Thoracic aorta (tissue), 2 donors: Measurements from ENCODE around the gene IGSF21. TPM values are rescaled to one million over a fixed set of nuclear protein-coding genes. Genes with fewer than 3 reads are reported as not detected.

Experiments used
- ATAC-seq: fragments of 150-250 bp; one replicate; pipeline ENCODE4 v1.8.0; 2017; ENCODE audit warnings: low read depth; ENCODE audit not compliant: insufficient number of reproducible peaks, low FRiP score
- DNase-seq: peaks from one replicate; pipeline ENCODE4 v3.0.0-alpha.2; 2020; ENCODE audit warnings: low spot score
- H3K27ac ChIP-seq, 2 donors: fragments of 200-600 bp; sonication (generic); 1 replicate in 1 of 2; 2 replicates in 1 of 2; pipeline ENCODE4 v1.5.1; 2016; ENCODE audit warnings: mild to moderate bottlenecking in 2 of 2, moderate library complexity in 2 of 2
- H3K27me3 ChIP-seq: fragments of 200-600 bp; sonication (generic); replicated peaks from 2 replicates; pipeline ENCODE4 v1.6.0; 2016; ENCODE audit warnings: mild to moderate bottlenecking; ENCODE audit not compliant: insufficient read depth
- H3K36me3 ChIP-seq: fragments of 200-600 bp; sonication (generic); one replicate; pipeline ENCODE4 v1.5.1; 2016
- H3K4me1 ChIP-seq, 2 donors: fragments of 200-600 bp; sonication (generic); 1 replicate in 1 of 2; 2 replicates in 1 of 2; pipeline versions ENCODE4 v1.5.1 to v1.6.0; 2016; ENCODE audit warnings: low read depth in 2 of 2, mild to moderate bottlenecking in 1 of 2; ENCODE audit not compliant: control insufficient read depth in 1 of 2
- H3K4me3 ChIP-seq: fragments of 200-600 bp; sonication (generic); 2 replicates; pipeline ENCODE4 v1.5.1; 2016; ENCODE audit warnings: mild to moderate bottlenecking
- H3K9me3 ChIP-seq: fragments of 200-600 bp; sonication (generic); 2 replicates; pipeline ENCODE4 v1.5.1; 2016
- CTCF ChIP-seq: fragments of 200-600 bp; sonication (generic); IDR thresholded peaks from one replicate; pipeline ENCODE4 v1.5.1; 2019; ENCODE audit warnings: antibody characterized with exemption
- total RNA-seq, 2 donors: library from RNA; depleted of rRNA; stranded (reverse); fragments of >200 nt; gene quantifications; one replicate each; pipeline versions ENCODE4 v1.1.0 to v1.2.3, GENCODE V29; 2016

Gene IGSF21
- total RNA-seq, 2 donors from 2014 or later: 5.0 to 10.9 TPM

- TF ChIP-seq CTCF: no peak
- no peaks in the 10 kb centered on the region for H3K36me3 ChIP-seq
- no peak overlapping the region for H3K27ac ChIP-seq
- DNase-seq (no peak), ATAC-seq (no peak)
- H3K4me3 ChIP-seq: no peak overlapping the region
- H3K27me3 ChIP-seq: no peaks in the 10 kb centered on the region
- no peaks in the 10 kb centered on the region for H3K4me1 ChIP-seq
- no peaks in the 10 kb centered on the region for H3K9me3 ChIP-seq
Measured at GRCh38 chr1:18187054-18187453, 79.5 kb downstream of the IGSF21 start.

DNA sequence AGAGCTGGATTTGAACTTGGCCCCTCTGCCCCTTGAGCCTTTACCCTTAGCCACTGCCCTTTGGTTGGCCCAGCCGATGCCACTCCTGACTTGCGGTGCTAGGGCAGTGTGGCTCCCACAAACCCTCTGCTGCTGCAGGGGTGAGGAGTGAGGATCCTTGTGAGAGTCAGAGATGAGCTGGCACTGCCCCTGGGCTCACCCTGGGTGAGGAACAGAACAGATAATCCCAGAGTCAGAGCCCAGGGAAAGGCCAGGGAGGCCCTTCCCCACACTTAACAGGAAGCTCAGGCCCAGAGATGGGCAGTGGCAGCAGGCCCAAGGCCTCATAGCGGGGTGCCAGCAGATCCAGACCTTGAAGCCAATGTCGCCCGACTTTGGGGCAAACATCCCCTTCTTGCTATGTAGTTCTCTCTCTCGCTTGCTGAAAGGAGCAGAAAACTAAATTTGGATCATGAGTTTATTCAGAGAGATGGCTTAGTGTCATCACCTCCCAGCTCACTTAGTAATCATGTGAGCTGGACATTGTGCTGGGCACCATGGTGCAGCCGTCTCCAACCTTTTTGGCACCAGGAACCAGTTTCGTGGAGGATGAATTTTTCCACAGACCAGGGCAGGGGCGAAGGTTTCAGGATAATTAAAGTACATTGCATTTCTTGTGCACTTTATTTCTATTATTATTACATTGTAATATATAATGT is 81.4 kb downstream of the IGSF21 start:
- no peaks in the 10 kb centered on the region for H3K4me1 ChIP-seq
- no peak for DNase-seq
- ATAC-seq: no peak
- no peak overlapping the region for H3K4me3 ChIP-seq
- no peaks in the 10 kb centered on the region for H3K36me3 ChIP-seq
- no peaks in the 10 kb centered on the region for H3K27me3 ChIP-seq
- no peak overlapping the region for H3K27ac ChIP-seq
- no peaks in the 10 kb centered on the region for H3K9me3 ChIP-seq
- no peak for TF ChIP-seq CTCF

DNA sequence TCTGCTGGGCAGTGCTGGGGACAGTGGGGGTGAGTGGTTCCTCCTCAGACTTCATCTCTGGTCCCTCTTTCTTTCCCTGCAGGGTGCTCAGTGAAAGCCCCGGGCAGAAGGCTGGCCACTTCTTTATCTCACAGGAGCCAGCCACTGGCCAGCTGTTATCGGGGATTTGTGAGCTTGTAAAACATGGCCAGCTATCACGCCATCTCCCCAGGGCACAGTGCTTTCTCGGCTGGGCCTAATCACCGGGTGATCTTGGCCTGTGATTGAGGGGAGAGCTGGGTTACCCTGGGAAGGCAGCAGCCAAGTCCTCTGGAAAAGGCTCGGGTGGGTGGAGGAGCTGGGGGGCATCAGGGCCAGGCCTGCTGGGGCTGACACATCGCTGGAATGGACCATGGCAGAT is 83.0 kb downstream of the IGSF21 start:
- Histone ChIP-seq H3K4me3 (no peak overlapping the region), H3K27me3 (no peaks in the 10 kb centered on the region), H3K27ac (no peak overlapping the region), H3K4me1 (no peaks in the 10 kb centered on the region), H3K36me3 (no peaks in the 10 kb centered on the region), H3K9me3 (no peaks in the 10 kb centered on the region)
- no peak for ATAC-seq
- TF ChIP-seq CTCF: no peak
- DNase-seq: no peak

DNA sequence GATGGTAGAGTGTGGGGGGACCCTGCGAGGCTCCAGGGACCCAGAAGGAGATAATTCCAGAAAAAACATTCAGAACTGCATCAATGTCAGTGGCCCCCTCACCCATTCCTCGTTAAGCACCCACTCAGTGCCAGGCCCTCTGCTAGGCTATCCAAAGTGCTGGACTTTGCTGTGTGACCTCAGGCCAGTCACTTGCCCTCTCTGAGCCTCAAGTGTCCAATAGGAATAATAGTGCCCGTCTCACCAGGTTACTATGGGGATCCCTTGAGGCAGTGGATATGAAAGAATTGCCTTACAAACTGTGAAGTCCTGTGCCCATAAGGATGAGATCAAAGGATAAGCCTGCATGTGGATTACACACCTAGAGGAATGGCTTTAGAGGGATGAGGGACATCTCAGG is 83.4 kb downstream of the IGSF21 start:
- no peaks in the 10 kb centered on the region for H3K36me3 ChIP-seq
- H3K27ac ChIP-seq: no peak overlapping the region
- no peak overlapping the region for H3K4me3 ChIP-seq
- H3K4me1 ChIP-seq: no peaks in the 10 kb centered on the region
- no peaks in the 10 kb centered on the region for H3K9me3 ChIP-seq
- H3K27me3 ChIP-seq: no peaks in the 10 kb centered on the region
- ATAC-seq: no peak
- TF ChIP-seq CTCF: no peak
- DNase-seq: no peak

GRCh38 chr1:18191481-18192155 is 84.0 kb downstream of the IGSF21 start:
- Histone ChIP-seq H3K27me3 (no peaks in the 10 kb centered on the region), H3K36me3 (no peaks in the 10 kb centered on the region), H3K27ac (no peak overlapping the region), H3K4me3 (no peak overlapping the region), H3K4me1 (no peaks in the 10 kb centered on the region), H3K9me3 (no peaks in the 10 kb centered on the region)
- TF ChIP-seq CTCF: no peak
- ATAC-seq (no peak), DNase-seq (no peak)
